ENCODE measurements around the gene HINT2. TPM values are rescaled to one million over a fixed set of nuclear protein-coding genes. Genes with fewer than 3 reads are reported as not detected.

HINT2 gene
- total RNA-seq, 1 experiment from 2014 or later = 32.3 TPM

- in situ Hi-C loops (cut with HindIII; ENCODE audit: low sequenced_read_pairs) = no loop called here
- no peak for DNase-seq (ENCODE audit: low spot score)
Measured at GRCh38 chr9:35842020-35842745, 27.3 kb upstream of the HINT2 start.

GRCh38 chr9:35841645-35841900 is 26.7 kb upstream of the HINT2 start:
- no peak for DNase-seq (ENCODE audit: low spot score)
- in situ Hi-C loops (cut with HindIII; ENCODE audit: low sequenced_read_pairs) = no loop called here

GRCh38 chr9:35840881-35841644 is 26.2 kb upstream of the HINT2 start:
- DNase-seq (ENCODE audit: low spot score) = no peak
- in situ Hi-C loops (cut with HindIII; ENCODE audit: low sequenced_read_pairs) = no loop called here

- in situ Hi-C loops (cut with HindIII; ENCODE audit: low sequenced_read_pairs) = no loop called here
- no peak for DNase-seq (ENCODE audit: low spot score)
Measured at GRCh38 chr9:35839926-35840325, 25.1 kb upstream of the HINT2 start.

GRCh38 chr9:35836595-35836994 is 21.8 kb upstream of the HINT2 start:
- no peak for DNase-seq (ENCODE audit: low spot score)
- in situ Hi-C loops (cut with HindIII; ENCODE audit: low sequenced_read_pairs) = no loop called here

- DNase-seq (ENCODE audit: low spot score) = no peak
- in situ Hi-C loops (cut with HindIII; ENCODE audit: low sequenced_read_pairs) = no loop called here
Measured at GRCh38 chr9:35835766-35836165, 20.9 kb upstream of the HINT2 start.

GRCh38 chr9:35835216-35835632 is 20.4 kb upstream of the HINT2 start:
- in situ Hi-C loops (cut with HindIII; ENCODE audit: low sequenced_read_pairs) = no loop called here
- peak; percentile 49 for DNase-seq (ENCODE audit: low spot score)

- in situ Hi-C loops (cut with HindIII; ENCODE audit: low sequenced_read_pairs) = no loop called here
- peak; percentile 40 for DNase-seq (ENCODE audit: low spot score)
Measured at GRCh38 chr9:35834260-35835215, 19.7 kb upstream of the HINT2 start.

GRCh38 chr9:35832814-35833213 is 18.0 kb upstream of the HINT2 start:
- peak; percentile 48 for DNase-seq (ENCODE audit: low spot score)
- in situ Hi-C loops (cut with HindIII; ENCODE audit: low sequenced_read_pairs) = no loop called here

GRCh38 chr9:35831040-35831439 is 16.2 kb upstream of the HINT2 start:
- DNase-seq (ENCODE audit: low spot score) = no peak
- in situ Hi-C loops (cut with HindIII; ENCODE audit: low sequenced_read_pairs) = no loop called here

- DNase-seq (ENCODE audit: low spot score) = no peak
- in situ Hi-C loops (cut with HindIII; ENCODE audit: low sequenced_read_pairs) = no loop called here
Measured at GRCh38 chr9:35829764-35830096, 14.9 kb upstream of the HINT2 start.

- in situ Hi-C loops (cut with HindIII; ENCODE audit: low sequenced_read_pairs) = no loop called here
- DNase-seq (ENCODE audit: low spot score) = peak; percentile 97
Measured at GRCh38 chr9:35829084-35829763, 14.4 kb upstream of the HINT2 start, which contains the start of gene TMEM8B. TSS of gene TMEM8B (plus strand) at chr9:35829228. CDS start at chr9:35829448, 220 bp downstream.

- DNase-seq (ENCODE audit: low spot score) = no peak
- in situ Hi-C loops (cut with HindIII; ENCODE audit: low sequenced_read_pairs) = no loop called here
Measured at GRCh38 chr9:35828716-35829083, 13.9 kb upstream of the HINT2 start, which contains the start of gene FAM221B. TSS of gene FAM221B (minus strand) at chr9:35828732. CDS start at chr9:35826161, 2,571 bp downstream.

GRCh38 chr9:35827486-35827885 is 12.6 kb upstream of the HINT2 start:
- no peak for DNase-seq (ENCODE audit: low spot score)
- in situ Hi-C loops (cut with HindIII; ENCODE audit: low sequenced_read_pairs) = no loop called here

GRCh38 chr9:35826071-35826701 is 11.3 kb upstream of the HINT2 start:
- in situ Hi-C loops (cut with HindIII; ENCODE audit: low sequenced_read_pairs) = no loop called here
- peak; percentile 80 for DNase-seq (ENCODE audit: low spot score)

- in situ Hi-C loops (cut with HindIII; ENCODE audit: low sequenced_read_pairs) = no loop called here
- no peak for DNase-seq (ENCODE audit: low spot score)
Measured at GRCh38 chr9:35822926-35823325, 8.1 kb upstream of the HINT2 start.

GRCh38 chr9:35820076-35820475 is 5.2 kb upstream of the HINT2 start:
- in situ Hi-C loops (cut with HindIII; ENCODE audit: low sequenced_read_pairs) = no loop called here

GRCh38 chr9:35818341-35818740 is 3.5 kb upstream of the HINT2 start:
- DNase-seq (ENCODE audit: low spot score) = no peak
- in situ Hi-C loops (cut with HindIII; ENCODE audit: low sequenced_read_pairs) = no loop called here

More at GRCh38 chr9:35820076-35820475, 5.2 kb upstream of the HINT2 start:
- DNase-seq (ENCODE audit: low spot score) = no peak

GRCh38 chr9:35816708-35817107 is 1.9 kb upstream of the HINT2 start:
- DNase-seq (ENCODE audit: low spot score) = no peak
- in situ Hi-C loops (cut with HindIII; ENCODE audit: low sequenced_read_pairs) = no loop called here

Data from G401 (cell line).